GM21447 (cell line): ENCODE data around the gene HOXC6.

Experiments
- ATAC-seq: cut with Tn5 transposase; IDR thresholded peaks from one replicate; pipeline ENCODE4 v1.9.1; 2021; ENCODE audit not compliant: unreplicated experiment

HOXC6 gene

DNA sequence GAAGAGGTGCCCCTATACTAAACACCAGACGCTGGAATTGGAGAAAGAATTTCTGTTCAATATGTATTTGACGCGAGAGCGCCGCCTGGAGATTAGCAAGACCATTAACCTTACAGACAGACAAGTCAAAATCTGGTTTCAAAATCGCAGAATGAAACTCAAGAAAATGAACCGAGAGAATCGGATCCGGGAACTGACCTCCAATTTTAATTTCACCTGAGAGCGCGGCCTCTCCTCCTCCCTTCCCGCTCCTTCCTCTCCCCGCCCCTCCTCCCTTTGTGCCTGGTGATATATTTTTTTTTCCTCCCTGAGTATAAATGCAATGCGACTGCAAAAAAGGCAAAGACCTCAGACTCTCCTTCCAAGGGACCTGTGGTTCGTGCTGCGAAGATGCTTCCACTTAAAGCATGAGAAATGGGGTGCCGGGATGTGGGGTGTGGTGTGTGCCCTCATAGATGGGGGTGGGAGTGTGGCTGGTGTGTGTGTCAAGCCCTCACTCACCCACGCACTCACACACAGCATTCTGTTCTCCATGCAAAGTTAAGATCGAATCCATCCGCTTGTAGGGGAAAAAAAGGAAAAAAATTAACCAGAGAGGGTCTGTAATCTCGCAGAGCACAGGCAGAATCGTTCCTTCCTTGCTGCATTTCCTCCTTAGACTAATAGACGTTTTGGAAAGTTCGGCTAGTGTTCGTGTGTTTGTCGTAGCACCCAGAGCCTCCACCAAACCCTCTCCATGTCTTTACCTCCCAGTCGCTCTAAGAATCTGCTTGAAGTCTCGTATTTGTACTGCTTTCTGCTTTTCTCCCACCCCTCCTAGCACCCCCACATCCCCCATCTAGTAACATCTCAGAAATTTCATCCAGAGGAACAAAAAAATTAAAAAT, 38.8 kb upstream of the HOXC6 start:
- ATAC-seq = no peak

DNA sequence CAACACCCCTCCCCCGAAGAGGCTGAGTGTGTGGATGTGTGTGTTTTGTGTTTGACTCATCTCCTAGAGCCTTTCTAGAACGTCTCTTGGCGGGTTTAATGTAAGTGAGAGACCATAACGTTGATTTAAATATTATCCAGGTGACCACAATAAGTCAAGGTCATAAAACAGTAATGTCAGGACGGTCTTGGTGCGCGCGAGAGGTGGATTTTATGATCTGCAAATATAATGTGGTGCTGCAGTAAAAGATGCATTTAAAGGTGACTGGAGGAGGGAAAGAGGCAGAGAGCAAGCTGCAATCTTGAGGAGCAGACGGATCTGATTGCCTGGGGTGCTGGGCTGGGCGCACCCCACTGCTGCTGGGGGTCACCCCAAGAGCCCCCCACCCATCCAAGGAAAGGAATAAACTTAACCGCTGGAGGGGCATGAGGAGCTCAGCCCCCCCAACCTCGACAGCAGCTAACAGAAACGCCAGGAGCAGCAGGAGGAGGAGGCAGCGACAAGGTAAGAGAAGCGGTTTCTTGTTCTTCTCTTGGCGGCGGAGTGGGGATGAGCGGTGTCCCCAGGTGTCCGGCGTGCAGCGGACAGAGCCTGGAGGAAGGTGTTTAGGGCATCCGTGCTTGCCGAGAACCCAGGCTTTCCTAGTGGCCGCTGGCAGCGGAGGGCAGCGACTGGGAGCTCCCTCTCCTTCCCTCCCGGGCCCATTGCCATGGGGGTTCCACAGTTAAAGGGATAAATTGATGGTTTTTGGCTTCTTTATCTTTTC, 37.7 kb upstream of the HOXC6 start:
- ATAC-seq = no peak

DNA sequence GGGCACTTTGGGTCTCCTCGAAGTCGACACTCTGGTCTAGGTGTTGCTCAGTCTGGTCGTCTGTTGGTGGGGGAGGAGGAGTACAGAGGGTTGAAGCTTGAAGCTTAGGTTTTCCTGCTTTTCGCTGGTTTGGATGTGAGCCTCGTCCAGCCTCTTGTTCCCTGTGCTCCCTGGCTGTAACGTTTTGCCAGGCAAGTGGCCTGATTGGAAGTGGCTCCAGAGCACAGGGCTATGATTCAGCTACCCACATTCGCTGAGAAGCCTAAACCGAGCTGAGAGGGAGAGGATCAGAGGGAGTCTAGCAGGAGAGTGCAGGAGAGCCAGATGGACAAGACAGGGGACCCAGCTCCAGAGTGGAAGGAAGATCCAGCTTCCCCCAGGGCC, 37.2 kb upstream of the HOXC6 start:
- ATAC-seq = no peak

DNA sequence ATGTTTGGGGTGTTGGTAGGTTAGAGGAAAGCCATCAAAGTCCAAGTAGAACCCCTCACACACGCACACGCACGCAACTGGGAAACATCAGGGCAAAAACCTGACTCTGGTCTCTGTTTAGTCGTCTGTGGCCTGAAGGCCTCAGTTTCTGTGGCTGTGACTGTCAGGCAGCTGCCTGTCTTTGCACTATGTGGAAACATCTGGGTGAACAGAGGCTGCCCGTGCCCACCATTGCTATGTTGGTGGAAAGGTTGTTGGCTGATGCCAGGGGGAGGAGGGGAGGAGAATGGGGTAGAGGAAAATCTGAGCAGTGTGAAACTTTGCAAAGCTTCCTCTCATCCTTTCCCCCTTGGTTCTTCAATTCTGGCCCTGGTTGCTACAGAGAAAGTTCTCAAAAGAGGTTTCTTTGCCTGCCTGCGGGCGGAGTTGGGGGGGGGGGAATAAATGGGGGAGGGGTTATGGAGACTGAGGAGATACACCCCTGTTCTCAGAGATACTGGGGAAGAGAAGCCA, 35.8 kb upstream of the HOXC6 start:
- ATAC-seq = no peak

DNA sequence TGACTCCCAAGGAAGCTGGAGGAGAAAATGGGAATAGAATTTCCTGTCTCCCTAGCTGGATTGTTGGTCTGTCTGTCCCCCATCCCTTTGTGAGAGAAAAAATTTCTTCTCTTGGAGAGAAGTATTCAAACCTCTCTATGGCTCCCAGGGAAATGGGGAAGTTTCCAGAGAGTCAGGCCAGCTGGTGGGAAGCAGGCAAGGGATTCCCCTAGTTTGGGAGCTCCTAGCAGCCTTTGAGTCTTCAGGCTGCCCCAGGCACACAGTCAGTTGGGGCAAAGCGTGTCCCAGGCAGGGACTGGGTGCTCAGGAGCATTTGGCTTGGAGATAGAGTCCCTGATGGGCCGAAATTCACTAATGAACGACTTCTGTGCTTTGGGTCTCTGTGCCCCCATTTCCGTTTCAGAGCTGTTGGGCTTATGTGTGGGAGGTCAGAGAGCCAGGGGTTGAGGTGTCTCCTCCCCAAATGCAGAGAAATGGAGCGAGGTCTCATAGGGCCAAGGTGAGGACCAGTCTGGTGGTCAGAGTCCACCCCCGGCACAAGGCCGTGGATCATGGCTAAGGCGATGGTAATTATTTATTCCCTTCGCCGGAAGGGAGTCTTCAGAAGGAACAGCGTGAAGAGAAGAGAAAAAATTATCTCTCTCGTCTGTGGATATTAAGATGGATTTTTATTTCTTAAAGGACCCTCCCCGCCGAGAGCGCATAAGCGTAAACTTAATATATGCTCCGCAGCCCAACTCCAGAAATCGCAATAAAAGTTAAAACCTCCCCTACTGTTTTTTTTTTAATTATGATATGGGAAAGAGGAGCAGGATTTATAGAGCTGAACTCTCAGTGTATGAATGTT, 34.9 kb upstream of the HOXC6 start:
- ATAC-seq = no peak

DNA sequence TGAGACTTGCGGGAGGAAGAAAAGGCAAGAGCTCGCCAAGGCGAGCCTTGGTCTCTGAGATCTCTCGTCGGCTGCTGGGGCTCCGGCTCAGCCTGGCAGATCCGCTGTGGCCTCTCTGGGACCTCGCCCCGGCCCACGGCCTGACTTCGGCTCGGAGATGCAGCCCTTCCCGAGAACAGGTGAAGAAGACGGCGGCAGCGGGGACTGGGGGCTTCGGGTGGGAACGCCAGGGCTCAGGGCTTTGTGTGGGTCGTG, 34.3 kb upstream of the HOXC6 start:
- no peak for ATAC-seq

DNA sequence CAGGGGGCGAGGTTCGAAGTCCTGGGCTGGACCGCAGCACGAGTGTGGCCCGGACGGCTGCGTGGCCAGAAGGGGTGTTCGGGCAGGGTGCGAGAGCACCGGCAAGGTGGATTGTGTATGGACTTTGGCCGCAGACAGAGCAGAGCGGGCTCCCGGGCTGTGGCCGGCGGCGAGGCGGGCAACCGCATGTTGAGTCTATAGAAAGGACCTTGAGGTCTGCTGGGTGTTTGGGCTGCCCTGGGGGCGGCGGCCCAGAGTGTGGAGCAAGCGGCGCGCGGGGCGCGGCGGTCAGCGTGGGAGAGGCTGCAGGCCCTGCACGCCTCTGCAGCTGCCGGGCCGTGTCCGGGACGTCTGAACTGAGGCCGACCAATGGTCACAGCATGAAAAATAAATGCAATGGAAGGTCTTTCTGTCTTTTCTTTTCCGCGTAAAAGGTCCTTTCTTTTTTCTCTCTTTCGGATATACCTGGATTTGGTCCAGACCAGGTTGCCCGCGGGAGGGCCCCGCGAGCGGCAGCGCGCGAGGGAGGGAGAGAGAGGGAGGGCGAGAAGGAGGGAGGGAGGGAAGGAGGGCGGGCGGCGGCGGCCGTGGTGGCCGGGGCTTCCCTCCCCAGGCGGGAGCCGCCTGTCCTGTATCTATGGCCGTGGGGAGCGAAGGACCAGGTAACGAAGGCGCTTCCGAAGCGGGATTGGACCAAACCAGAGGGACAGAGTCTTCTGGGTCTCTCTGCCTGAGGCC, 33.8 kb upstream of the HOXC6 start:
- ATAC-seq = no peak

DNA sequence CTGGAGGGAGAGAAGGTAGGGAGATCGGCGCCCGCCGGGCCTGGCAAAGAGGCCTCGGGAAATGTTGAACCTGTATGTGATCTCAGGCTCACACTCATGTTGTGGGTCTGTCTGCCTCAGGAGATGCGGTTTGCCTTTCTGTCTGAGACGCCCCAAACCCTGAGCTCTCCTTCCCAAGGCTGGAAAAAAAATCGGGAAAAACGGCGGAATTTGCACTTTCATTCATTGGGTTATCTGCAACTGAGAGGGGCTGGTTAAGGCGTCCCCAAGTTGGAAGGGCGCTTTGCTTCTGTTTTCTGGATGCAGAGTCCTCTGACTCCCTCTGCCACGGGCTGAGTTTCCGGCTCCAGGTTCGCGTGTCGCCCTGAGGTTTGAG, 33.2 kb upstream of the HOXC6 start:
- ATAC-seq = no peak

DNA sequence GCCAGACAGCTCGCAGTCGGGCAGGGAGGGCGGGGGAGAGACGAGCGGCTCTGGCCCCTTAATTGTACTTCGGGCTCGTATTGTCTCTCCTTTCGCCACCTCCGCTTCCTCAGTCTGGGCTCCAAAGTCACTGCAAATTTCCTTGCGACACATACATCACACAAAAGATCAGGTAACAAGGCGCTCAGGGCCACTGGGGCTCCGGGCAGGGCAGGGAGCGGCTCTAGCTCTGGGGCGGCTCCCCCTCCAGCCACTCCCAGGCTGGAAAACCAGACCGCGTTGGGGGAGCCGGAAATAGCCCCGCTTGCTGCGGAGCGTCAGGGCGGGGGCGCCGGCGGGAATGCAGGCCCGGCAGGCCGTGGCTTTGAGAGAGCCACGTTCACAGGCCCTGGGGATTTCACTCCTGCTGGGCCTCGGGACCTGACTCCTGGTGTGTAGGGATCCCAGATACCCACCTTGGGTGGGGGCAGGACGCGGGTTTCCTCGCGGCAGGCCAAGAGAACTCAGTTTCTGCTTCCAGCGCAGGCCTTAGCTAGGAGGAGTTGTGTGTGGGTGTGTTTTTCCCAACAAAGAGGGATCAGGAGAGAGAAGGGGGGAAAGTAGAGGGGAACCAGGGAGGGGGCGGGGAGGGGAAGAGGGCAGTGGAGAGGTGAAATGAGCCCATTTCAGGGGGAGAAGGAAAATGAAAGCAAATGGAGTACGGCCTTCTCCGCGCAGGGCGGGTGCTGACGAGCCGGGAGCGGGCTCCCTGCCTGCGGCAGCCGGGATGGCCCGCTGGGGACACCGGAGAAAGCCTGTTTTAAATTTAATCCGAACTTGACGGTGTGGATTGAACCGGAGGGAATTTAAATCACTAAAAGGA, 32.6 kb upstream of the HOXC6 start:
- ATAC-seq = no peak

DNA sequence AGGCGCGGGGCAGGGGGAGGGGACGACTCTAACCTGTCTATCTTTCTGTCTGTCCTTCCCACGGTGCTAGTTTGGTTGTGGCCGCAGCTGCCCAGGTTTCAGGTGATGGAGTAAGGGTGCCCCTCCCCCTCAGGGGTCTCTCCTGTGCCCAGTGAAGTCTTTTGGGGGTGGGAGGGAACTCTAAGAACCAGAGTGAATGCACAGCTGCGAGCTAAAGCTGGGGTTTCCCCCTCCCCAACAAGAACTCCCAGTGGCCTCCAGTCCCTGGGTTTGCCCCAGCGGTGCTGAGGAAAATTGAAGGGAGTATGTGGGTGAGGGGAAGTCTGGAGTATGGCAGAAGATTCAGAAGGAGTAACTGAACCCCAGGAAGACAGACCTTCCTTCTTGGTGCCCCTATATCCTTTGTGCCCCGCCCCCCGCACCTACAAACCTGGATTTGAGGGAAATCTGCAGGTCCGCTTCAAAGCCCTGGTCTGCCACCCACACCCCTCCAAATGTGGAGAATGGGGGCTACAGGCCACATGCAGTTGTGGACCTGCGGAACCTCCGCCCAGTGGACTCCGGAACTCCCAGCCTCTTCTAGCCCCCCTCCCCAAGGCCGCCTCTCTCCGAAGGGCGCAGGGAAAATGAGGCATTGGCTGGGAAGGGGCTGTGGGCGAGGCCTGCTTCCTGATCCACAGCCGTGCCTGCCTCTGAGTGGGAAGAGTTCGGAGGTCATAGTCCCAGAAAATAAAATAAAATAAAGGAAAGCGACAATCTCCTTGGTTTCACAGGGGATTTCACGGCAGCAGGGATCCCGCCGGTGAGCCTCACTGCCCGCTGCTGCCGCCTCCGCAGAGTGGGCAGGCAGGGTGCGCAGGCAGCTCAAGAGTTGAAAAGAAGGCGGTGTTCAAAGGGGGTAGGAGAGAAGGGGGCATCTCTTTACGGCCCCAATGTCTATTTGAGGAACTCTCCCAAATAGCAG, 31.7 kb upstream of the HOXC6 start:
- ATAC-seq = no peak

DNA sequence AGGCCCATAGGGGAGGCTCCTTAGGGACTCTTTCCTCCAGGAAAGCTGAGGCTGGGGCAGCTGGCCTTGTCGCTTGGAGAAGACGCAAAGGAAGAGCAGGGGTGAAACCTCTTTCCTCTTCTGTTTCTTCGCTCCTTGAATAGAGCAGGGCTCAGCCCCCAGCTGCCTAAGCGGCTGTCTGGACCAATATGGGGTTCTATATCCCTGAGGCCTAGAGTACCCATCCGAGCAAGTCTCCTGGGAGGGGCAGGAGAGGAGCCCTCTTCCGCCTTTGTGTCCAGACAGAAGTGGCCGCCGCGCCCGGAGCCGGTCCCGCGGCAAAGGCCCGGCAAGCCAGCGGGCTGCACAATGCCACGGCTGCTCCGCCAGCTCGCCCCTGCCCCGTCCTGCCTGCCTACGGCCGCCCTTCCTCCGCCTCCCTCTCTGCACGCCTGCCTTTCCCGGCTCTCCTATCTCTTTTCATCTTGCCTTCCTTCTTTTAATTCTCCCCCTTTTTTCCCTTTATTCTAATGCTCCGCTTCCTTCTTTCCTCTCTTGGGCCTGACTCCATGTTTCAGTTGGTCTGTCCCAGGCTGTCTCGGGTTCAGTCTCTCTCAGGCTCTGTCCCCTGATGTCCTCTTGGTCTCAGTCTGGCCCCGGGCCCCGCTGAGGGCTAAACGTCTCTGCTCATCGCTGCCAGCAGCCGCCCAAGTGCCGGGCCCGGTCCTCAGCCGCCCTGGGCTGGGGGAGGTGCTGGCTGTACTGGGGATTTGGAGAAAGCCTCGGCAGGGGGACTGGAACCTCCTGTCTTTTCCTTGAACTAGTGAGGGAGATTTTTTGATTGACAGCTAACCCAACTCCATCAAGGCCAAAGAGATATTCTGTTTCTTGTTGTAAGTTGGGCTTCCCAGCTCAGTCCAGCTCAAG, 30.8 kb upstream of the HOXC6 start:
- no peak for ATAC-seq

DNA sequence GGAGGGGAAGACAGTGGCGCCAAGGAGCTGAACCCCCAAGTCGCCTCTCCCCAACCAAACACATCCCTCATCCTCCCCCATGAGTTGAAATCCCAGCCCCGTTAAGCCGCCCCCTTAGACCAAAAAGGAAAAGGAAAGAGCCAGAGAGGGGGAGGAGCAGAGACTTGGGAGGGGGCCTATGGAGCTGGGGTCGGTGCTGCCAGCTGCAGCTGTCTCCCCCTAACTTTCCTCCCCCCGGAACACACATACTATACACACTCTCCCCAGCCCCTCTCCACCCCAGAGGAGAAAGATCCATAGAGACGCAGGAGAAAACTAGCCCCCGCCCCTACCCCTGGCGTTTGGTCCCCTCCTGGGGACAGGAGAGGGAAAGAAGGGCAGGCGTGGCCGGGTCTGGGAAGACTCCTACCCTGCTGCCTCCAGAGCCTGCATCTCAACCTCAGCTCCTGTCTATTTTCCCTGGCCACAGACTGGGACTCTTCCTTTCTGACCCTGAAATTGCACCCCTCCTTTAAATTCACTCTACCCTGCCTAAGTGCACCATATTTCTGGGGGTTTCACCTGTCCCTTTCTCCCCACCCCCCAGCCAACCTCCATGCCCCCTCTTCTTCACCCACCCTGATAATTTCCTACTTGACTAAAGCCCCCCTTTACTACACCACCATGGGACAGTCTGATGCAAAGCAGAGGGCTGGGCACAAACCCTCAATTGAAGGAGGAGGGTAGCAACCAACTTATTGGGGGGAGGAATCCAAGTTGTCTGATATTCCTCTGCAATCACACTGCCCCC, 29.9 kb upstream of the HOXC6 start:
- ATAC-seq = no peak

DNA sequence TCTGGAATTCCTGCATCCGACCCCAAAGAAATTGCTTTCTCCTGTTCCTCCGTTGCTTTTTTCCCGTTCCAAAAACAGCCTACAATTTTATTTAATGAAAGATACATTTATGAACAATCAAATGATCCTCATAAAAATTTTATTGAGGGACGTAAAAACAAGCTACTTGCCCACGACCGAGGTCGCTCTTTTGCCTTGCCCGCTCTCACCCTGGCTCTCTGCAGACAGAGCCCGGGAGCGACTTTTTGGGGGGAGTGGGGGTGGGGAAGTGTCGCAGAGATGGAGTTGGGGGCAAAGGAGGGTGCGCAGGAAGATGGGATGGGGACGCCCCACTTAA, 29.4 kb upstream of the HOXC6 start:
- ATAC-seq = no peak

DNA sequence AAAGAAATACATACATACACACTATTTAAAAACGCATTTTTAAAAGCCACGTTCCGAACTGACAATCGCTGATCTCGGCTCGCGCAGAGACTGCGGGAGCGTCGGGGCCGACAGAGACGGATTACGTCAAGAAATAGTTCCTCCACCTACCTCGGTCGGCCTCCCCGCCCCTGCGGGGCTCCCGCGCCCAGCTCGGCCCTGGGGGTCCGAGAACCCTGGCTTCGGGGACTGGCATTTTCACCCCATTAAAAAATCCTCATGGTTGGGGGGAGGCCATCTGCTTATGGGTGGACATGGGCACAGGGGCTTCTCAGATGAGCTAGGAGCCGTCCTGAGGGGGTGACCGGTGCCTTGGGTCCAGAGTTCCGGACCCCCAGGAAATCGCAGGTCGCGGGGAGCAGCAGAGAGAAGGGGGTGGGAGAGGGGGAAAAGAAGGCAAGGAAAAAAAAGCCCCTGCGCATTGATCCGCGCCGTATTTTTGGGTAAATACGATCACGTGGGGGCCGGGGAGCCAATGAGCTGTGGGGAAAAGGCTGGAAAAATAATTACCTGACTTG, 28.6 kb upstream of the HOXC6 start:
- no peak for ATAC-seq

DNA sequence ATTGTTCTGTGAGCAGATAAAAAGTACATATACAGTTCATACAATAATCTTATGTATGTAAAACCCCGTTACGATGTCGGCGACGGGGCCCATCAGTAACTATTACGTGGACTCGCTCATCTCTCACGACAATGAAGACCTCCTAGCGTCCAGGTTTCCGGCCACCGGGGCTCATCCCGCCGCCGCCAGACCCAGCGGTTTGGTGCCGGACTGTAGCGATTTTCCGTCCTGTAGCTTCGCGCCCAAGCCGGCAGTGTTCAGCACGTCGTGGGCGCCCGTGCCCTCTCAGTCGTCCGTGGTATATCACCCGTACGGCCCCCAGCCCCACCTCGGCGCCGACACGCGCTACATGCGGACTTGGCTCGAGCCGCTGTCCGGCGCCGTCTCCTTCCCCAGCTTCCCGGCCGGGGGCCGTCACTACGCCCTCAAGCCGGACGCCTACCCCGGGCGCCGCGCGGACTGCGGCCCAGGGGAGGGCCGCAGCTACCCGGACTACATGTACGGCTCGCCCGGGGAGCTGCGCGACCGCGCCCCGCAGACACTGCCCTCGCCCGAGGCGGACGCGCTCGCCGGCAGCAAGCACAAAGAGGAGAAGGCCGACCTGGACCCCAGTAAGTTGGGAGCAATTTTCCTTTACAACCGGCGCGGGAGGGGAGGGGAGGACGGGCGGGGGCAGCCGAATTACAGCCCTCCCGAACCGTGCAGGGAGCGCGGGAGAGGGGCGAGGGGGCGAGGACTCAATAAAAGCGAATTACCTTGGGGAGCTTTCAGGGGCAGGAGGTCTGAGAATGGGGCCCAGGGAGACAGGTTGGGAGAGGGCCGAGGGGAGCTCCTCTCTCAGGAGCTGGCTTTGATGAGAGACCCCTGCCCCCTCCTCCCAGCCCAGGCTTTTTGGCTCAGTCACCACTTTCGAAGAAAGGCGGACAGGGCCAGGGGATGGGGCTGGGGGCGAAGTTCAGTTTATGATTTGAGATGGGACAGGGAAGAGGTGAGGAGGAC, 27.8 kb upstream of the HOXC6 start, which contains the start of gene HOXC9:
HOXC9 (plus strand) TSS at position 46 of the 999 bp plus-strand sequence; CDS start at position 74, 28 bp downstream.
- no peak for ATAC-seq
